Measurements from ENCODE around the gene UBE2QL1.

GRCh38 chr5:6419340-6419852 lies 29.3 kb upstream of the UBE2QL1 start:
- TF ChIP-seq CTCF (IDR thresholded peaks at IDR 0.05) (no peak), EP300 (IDR thresholded peaks at IDR 0.05) (no peak)
